Measurements from ENCODE around the gene DTNBP1. TPM values are rescaled to one million over a fixed set of nuclear protein-coding genes. Genes with fewer than 3 reads are reported as not detected.

DTNBP1 gene
- polyA plus RNA-seq, 3 donors: 21.3 to 26.4 (median 22.2) TPM

GRCh38 chr6:15500901-15501825 lies 161.7 kb downstream of the DTNBP1 start:
- no peak for DNase-seq (ENCODE audit: extremely low read depth in 1 of 11, low read depth in 9 of 11, low spot score in 4 of 11)

- no peak for DNase-seq (ENCODE audit: extremely low read depth in 1 of 11, low read depth in 9 of 11, low spot score in 4 of 11)
Observed at GRCh38 chr6:15500078-15500740, 162.6 kb downstream of the DTNBP1 start.

- no peak for DNase-seq (ENCODE audit: extremely low read depth in 1 of 11, low read depth in 9 of 11, low spot score in 4 of 11)
Observed at GRCh38 chr6:15499591-15499990, 163.2 kb downstream of the DTNBP1 start.

DNA sequence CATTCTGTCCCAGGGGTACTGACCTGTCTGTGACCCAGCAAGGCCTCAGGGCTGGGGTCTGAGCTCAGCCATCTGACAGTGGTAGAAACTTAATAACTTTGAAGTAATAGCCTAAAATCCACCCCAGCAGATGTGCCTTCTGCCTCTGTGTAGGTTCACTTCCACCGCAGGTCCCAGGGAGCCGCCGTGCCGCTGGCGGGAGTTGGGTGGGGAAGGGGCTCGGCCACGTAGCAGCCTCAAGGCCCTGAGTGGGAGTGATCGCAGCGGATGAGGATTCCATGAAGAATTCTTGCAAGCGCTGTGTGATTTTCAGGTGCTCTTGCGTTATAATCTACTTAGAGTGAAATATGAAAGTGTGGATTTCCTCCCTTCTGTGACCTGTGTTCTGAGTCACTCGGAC lies 163.7 kb downstream of the DTNBP1 start:
- no peak for DNase-seq (ENCODE audit: extremely low read depth in 1 of 11, low read depth in 9 of 11, low spot score in 4 of 11)

GRCh38 chr6:15498640-15499039 lies 164.2 kb downstream of the DTNBP1 start:
- DNase-seq (ENCODE audit: extremely low read depth in 1 of 11, low read depth in 9 of 11, low spot score in 4 of 11): no peak

DNA sequence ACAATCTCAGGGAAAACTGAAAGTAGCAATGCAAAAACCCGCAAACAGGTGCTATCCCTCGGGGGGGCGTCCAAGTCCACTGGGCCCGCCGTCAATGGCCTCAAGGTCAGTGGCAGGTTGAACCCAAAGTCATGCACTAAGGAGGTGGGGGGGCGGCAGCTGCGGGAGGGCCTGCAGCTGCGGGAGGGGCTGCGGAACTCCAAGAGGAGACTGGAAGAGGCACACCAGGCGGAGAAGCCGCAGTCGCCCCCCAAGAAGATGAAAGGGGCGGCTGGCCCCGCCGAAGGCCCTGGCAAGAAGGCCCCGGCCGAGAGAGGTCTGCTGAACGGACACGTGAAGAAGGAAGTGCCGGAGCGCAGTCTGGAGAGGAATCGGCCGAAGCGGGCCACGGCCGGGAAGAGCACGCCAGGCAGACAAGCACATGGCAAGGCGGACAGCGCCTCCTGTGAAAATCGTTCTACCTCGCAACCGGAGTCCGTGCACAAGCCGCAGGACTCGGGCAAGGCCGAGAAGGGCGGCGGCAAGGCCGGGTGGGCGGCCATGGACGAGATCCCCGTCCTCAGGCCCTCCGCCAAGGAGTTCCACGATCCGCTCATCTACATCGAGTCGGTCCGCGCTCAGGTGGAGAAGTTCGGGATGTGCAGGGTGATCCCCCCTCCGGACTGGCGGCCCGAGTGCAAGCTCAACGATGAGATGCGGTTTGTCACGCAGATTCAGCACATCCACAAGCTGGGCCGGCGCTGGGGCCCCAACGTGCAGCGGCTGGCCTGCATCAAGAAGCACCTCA lies 166.3 kb downstream of the DTNBP1 start:
- no peak for DNase-seq (ENCODE audit: extremely low read depth in 1 of 11, low read depth in 9 of 11, low spot score in 4 of 11)

GRCh38 chr6:15495375-15495901 lies 167.4 kb downstream of the DTNBP1 start:
- DNase-seq (ENCODE audit: extremely low read depth in 1 of 11, low read depth in 9 of 11, low spot score in 4 of 11): no peak

GRCh38 chr6:15493437-15494168 lies 169.2 kb downstream of the DTNBP1 start:
- DNase-seq (ENCODE audit: extremely low read depth in 1 of 11, low read depth in 9 of 11, low spot score in 4 of 11): no peak

DNA sequence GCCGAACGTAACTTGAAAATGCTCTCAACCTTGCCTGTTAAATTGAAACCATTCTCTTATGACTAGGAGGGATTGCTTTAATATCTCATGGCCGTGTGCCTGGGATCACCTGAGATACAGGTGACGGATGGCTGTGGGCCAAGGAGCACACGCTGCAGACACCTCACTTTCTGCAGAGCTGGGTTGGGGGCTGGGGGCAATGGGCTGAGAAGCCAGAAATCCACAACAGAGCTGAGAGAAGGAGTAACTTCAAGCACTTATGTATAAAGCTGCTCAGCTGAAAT lies 170.9 kb downstream of the DTNBP1 start:
- no peak for DNase-seq (ENCODE audit: extremely low read depth in 1 of 11, low read depth in 9 of 11, low spot score in 4 of 11)

DNA sequence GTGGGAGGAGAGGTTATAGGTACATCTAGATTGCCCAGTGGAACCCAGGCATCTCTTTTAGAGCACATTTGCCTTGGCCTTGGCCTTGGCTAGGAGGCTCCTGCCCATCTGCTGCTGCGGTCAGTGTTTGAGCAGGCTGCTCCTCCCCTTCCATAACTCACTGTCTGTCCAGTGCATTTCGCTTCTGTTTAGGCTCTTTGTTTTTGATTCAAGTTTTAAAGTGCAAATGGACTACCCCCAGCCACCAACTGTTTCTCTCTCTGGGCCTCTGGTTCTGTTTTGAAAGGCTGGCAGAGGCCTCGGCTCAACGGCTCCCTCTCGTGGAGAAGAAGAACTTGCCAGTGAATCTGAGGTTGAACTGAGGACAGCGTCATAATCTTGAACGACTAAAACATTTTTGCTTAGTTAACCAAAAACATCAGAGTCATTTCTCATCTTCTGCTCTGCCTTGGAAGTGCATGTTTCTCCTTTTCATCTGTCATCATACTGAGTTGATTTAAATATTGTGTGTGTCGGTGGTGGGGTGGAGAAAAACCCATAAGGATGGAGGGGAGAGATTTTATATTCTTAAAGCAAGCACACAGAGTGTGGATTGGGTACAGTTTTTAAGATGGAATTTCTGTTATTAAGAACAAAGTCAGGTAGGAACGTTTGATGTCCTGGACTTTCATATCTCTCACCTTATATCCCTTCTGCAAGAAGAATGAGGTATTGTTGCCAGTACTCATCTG lies 171.4 kb downstream of the DTNBP1 start:
- peak in 5 of 11 donors; percentile 55 to 80 (median 69) for DNase-seq (ENCODE audit: extremely low read depth in 1 of 11, low read depth in 9 of 11, low spot score in 4 of 11)

- DNase-seq (ENCODE audit: extremely low read depth in 1 of 11, low read depth in 9 of 11, low spot score in 4 of 11): no peak
Observed at GRCh38 chr6:15490242-15491100, 172.4 kb downstream of the DTNBP1 start.

- DNase-seq (ENCODE audit: extremely low read depth in 1 of 11, low read depth in 9 of 11, low spot score in 4 of 11): no peak
Observed at GRCh38 chr6:15489261-15489962, 173.4 kb downstream of the DTNBP1 start.

DNA sequence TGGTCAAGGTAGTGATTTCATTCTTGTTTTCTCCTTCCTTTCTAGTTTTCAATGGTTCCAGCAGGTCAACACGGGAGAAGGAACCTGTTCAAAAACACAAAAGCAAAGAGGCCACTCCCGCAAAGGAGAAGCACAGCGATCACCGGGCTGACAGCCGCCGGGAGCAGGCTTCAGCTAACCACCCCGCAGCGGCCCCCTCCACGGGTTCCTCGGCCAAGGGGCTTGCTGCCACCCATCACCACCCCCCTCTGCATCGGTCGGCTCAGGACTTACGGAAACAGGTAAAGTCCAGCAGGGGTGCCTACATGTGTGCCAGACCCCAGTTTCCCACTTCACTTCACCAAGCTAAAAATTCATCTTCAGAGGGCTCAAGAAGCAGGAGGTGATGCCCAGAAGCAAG lies 175.6 kb downstream of the DTNBP1 start:
- no peak for DNase-seq (ENCODE audit: extremely low read depth in 1 of 11, low read depth in 9 of 11, low spot score in 4 of 11)

GRCh38 chr6:15485936-15486335 lies 176.9 kb downstream of the DTNBP1 start:
- no peak for DNase-seq (ENCODE audit: extremely low read depth in 1 of 11, low read depth in 9 of 11, low spot score in 4 of 11)

DNA sequence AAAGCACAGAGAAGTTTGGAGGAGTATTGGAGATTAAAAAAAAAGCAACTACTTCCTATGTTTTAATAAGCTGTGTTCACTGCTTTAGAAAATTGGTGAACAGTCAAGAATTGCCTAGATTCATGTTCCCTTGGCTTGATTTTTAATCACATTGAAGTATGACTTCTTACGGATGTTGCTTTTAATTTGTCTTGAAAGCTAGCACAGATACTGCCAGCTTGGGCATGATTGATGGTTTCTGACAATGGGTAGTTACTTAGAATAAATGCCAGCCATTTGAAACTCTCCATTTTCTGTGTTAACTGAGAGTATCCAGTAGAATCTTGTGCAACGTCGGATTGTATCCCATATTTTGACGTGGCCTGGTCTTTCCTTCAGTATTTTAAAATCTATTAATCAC lies 178.0 kb downstream of the DTNBP1 start:
- no peak for DNase-seq (ENCODE audit: extremely low read depth in 1 of 11, low read depth in 9 of 11, low spot score in 4 of 11)

GRCh38 chr6:15484140-15484539 lies 178.7 kb downstream of the DTNBP1 start:
- peak in 2 of 11 donors; percentile 43 to 69 for DNase-seq (ENCODE audit: extremely low read depth in 1 of 11, low read depth in 9 of 11, low spot score in 4 of 11)

- DNase-seq (ENCODE audit: extremely low read depth in 1 of 11, low read depth in 9 of 11, low spot score in 4 of 11): no peak
Observed at GRCh38 chr6:15483060-15483459, 179.8 kb downstream of the DTNBP1 start.

Data from renal cortex interstitium (tissue), 11 donors.